ENCODE measurements around the gene SFMBT1.
A peak's percentile ranks its signal among the peaks of the same experiment; 100 is the strongest.

SFMBT1 gene

DNA sequence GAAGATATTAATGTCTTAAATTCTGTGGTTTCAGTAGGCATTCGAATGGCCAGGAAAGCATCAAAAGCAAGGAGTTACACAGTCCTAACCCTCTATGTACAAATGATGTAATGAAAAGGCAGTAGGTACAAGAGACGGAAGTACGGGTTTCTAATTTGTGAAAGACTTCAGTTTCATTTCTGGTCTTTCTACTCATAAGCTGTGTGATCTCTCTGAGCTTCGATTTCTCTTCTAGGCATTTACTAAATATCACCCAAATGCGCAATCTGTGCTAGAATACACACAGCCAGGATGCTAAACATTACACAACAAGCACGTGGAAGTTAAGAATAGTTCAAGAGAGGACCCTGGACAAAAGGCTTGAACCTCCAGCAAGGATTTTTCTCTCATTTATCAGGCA, 130.6 kb downstream of the SFMBT1 start:
- DNase-seq, result no peak

DNA sequence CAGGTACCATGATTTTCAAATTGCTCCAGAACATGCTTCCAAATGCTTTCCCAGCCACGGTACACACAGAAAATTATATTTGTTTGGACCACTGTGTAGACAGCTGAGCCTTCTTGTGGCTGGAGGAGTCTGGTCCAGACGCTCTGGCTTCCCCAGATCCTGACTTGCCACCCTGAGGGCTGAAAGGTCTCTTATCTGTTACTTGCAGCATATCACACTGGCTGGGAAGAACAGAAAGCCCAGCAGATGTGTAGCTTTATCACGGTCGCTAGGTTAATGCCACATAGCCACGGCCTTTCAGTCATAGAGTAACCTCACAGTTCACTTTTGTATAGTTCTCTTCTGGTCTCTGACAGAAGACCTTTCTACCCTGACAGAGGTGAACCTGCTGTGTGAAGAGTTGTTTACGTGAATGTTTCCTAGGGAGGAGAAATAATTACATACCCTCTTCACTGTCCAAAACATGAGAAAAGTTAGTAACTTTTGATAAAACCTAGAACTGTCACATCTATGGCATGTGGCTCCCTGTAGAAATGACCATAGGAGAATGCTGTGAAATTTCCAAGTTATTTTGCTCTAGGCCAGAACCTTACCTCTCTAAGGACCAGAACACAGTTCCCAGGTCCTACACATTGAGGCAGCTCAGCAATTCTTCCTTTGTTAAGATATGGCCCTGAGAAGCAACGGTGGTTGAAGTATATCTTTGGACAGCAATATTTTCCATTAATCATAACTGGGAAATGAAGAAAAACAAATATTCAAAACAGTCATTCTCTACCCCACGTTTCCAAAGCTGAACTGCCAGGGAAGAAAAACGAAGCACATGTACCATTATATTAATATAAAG, 132.8 kb downstream of the SFMBT1 start:
- no peak for DNase-seq

DNA sequence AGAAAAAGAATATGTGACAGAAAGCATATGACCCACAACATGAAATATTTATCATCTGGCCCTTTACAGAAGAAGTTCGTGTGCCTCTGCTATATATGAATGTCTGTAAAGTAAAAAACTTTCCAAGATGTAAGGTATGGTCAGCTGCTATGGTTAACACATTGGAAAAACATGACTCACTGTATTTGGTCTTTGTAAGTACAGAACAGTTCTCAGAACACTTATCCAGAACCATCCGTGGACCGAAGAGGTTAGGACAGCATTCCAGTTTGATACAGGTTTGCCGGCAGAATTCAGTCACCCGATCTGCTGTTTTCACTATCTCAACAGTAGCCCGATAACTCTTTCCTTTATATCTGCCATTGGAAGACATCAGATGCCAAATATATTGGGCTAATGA, 135.1 kb downstream of the SFMBT1 start:
- no peak for DNase-seq

DNA sequence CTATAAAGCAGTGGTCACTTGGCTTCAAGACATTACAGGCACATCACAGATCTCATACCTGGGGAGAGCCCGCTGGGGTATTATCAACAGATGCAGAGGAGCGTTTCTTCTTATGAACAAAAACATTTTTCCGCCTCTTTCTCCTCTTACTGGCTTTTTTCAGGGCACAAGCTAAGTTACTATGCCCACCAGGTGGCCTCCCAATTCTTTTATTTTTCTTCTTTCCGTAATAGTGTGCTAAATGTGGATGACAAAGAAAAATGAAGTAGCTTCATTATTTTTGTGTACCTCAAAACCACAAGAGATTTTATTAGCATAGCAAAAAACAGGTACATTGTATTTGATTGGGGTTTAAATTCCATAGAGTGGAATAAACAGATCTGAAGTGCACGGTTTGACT, 138.4 kb downstream of the SFMBT1 start:
- DNase-seq, result no peak

DNA sequence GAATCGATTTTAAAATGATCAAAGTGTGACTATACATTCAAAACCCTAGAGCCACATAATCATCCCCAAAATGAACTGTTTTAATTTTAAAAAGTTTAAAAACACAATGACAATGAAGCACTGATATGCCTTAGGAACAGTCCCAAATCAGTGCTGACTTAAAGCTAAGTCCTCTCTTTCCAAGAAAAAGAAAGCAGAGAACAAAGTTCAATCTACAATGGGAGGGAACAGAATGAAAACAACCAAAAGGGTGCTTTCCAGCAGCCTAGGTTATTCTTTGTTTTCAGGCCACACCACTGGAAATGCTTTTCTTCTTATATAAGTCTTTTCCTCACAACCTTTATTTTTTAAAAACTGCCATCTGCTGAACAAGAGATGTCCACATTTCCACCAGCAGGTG, 141.3 kb downstream of the SFMBT1 start:
- DNase-seq, result no peak

DNA sequence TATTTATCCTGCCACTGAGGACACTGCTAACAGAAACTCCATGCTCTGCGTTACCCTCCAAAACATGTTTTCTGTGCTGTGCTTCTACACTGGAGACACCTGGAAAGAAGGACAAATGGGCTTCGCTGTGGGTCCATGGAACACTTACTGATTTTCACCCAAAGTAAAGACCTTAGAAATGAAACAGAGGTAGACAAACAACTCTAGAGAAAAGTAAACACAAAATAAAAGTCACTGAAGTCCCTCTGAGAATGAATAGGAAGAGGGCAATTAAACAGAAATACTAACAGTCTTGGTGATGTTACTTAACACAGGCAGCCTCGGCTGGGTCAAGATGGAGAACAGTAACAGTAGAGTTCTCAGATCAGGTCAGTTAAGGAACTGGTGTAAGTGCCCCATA, 141.9 kb downstream of the SFMBT1 start:
- DNase-seq, result no peak

DNA sequence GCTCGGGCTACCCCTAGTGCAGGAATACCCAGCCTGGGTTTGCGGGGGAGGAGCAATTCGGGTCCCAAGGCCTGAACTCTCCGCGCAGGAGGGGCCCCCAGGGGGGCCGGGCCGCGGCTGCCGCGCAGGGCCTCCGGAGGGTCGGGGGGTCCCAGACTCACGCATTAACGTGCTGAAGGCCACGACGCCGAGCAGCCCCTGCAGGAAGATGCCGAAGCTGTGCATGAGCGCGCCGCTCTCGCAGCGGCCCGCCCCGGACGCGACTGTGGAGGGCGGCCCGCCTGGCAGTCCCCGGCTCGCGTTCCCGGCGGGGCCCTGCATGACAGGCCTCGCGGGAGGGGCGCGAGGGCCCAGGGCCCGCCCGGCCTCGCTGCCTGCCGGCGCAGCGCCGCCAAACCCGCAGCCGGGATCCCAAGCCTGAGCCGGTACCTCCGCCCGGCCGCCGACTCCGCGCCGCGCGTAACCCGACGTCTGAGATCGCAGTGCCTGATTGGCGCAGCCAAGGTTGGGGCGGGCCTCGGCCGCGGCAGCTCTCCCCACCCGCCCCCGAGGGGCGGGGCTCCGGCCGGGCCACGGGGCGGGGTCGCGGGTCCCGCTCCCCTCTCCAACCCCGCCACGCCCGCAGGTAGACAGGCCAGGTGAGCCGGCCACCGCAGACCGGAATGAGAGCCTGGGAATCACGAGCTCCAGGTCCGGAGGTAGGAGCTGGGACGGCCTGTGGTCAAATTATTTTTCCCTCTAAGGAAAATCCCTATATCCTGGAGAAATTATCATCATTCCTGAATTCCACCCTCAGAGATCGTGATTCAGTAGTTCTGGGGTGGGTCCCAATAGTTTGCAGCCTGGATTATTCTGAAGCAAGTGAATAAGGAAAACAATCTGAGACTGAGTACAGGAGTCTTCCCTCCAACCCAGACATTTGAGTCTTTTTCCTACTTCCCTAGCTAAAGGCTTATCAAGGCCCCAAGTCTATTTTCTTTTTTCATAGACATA, 148.4 kb downstream of the SFMBT1 start, which contains the start of gene STIMATE:
Gene STIMATE (minus strand): TSS at position 419 of the 993 bp plus-strand sequence. CDS start 98 bp downstream, at position 321.
- DNase-seq, result peak; percentile 90

DNA sequence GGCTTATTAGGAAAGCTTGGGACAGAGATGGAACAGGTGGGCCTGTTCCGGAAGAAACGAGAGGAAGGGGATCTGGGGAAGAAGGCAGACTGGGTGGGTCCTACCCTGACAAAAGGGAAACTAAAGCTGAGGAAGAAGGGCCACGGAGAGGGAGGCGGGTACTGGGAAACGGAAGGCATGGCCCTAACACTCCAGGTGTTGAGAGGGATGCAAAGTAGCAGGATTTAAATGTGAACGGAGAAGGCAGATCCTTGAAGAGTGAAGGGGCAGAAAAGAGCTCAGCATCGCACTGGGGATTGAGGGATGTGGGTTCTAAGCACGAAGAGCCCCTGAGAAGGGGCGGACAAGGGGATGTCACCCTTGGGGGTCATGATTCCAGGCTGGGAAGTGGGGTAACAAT, 149.3 kb downstream of the SFMBT1 start:
- DNase-seq, result no peak

DNA sequence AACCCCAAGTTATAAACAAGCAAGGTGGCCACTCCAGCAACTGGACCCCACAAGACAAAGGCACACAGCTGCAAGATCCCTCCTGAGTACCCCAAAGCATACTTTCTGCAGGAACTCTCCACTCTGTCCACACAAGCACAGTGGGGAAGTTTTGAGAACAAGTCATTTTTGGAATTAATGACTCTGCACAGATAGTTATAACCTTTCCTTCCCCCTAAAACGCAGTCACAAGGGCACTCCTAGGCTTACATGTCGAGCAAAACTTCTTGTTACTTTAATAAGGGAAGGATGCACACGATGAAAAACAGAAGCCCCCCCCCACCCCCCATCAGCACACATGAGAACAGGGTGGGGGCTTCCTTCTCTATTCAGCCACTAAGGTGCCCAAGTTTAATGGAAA, 149.7 kb downstream of the SFMBT1 start:
- no peak for DNase-seq

DNA sequence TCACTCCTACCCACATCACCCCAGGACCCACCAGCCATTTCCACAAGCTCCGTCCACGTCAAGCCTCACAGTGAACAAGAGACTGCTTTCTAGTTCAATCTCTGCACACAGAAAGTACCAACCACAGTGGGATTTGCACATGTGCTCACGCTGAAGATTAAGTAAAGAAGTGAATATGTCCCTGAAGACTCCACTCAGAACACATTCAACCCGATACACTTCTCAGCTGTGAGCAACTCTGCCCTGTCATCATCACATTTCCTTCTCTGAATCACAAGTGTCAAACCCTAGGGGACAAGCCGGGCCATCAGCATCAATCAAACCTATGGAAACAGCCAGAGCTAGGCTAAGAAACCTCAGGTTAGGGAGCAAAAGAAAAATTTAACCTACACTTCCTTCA, 150.5 kb downstream of the SFMBT1 start:
- DNase-seq, result no peak

DNA sequence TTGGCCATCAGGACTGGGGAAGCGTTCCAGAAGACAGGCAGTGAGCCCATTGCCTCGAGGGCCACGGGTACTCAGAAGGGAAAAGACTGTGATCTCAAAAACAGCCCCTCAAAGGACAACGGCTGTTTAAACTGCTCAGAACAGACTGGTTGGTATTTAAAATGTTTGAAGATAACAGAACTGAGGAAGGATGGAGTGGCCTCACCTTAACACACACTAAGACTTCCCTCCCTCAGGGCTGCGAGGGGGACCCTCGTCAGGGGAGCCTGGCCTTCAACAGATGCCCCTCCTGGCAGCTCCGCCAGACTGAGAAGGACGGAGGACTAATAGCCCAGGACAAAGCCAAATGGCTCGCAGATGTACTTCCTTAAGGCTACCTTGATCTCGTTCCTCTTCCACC, 151.1 kb downstream of the SFMBT1 start:
- no peak for DNase-seq

DNA sequence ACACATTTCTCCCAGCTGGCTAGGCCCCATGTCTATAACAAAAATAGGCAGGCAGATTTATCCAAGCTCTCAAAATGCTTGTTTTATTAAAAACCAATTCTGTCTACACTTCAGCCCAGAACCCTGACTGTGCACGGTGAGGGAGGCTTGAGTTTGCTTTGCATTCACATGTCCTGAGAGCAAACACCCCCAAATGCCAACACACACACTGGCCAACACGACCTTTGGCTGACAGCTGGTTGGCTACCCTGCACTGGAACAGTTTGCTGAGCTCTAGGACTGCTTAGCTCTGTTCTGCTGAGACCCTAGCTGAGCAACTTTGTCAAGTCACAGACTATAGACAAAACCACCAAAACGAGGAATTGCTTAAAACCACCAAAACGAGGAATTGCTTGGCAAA, 152.2 kb downstream of the SFMBT1 start:
- DNase-seq, result no peak

DNA sequence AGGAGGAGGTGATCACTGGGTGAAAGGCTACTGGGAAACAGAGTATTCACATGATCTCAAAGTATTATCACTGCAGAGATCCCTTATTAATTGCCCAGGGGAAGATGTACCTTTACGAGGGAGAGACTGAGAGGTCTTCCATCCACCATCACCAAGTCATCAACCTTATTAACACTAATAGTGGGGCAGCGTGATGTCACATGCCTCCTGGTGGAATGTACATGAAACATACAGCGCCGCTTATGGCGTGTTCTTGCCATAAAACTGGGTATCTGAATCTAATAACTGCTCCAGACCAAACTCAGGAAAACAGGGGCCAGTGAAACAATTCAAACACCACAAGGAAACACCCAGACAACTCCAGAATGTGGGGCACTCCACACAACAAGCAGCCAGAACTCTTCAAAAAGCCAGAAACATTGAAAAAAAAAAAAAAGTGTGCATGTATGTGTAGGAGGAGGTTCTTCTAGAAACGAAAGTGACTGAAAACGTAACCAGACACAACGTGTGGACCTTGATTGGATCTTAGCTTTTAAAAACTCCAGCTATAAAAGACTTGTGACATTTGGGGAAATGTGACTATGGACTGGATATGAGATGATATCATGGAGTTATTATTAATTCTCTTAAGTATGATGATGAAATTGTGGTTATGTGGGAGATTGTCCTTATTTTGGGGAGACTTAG, 153.1 kb downstream of the SFMBT1 start:
- DNase-seq, result peak; percentile 39

DNA sequence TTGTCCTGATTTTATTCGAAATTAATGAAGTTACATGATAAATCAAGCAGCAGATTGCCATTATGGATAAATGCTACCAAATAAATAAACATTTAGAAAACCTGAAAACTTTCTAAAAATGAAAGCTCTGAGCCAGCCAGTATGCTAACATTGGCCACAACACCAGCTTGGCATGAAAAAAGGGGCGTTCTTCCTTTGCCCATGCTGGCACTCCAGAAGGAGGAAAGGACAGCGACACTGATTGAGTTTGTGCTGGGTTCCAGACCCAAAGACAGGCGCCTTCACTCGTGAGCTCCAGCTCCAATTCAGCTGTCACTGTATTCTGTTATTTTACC, 153.6 kb downstream of the SFMBT1 start:
- DNase-seq, result no peak

DNA sequence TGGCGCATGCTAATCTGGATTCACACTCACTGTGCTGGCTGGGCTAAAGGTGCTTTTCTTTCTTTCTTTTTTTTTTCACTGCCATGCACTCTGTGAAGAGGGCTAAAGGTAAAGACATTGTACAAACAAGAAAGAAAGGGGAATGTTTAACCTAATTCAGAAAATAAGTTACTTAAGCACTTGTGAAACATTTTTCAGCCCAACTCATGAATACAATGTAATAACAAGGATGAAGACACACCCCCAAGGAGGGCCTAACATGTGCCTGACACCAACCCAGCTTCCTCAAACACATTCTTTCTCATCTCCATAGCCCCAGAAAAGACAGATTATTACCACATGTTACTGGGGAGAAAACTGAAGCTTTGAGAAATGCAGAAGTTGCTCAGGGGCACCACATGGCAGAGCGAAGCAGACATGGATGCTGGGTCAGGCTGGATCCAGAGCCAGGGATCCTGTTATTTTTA, 154.2 kb downstream of the SFMBT1 start:
- DNase-seq, result no peak

DNA sequence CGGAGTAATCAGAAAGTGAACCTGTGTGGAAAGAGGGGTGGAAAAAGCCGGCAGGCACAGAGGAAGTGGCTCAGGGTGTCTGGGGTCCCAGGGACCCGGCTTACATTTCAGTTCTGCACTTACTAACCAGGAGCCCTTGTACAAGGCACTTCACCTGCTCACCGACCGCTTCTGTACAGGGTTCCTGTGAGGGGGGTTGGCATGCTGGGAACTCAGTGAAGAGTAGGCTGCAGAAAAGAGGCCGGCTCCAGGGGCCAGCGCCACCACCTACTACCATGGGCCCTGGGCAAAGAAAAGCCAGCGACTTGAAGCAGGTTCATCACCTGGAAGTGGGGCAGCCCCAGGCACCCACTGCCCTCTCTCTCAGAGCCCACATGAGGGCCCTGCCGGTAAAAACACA, 154.7 kb downstream of the SFMBT1 start:
- peak; percentile 59 for DNase-seq

DNA sequence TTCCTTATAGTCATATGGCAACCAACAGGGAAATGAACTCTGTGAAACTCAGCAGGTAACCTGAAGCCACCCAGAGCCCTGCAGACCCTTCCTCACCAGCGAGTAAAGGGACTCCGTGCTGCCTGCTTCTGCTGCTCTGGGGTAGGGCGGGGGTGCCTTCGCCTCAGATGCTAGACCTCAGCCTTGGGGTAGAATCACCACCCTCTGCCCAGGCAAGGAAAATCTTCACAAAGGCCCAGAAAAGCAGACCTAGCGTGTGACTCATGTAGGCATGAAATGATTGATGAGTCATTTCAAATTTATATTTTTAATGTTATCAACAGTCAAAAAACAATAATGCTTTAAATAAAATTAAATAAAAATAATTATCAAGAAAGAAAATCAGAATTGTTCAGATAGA, 155.1 kb downstream of the SFMBT1 start:
- peak; percentile 45 for DNase-seq

DNA sequence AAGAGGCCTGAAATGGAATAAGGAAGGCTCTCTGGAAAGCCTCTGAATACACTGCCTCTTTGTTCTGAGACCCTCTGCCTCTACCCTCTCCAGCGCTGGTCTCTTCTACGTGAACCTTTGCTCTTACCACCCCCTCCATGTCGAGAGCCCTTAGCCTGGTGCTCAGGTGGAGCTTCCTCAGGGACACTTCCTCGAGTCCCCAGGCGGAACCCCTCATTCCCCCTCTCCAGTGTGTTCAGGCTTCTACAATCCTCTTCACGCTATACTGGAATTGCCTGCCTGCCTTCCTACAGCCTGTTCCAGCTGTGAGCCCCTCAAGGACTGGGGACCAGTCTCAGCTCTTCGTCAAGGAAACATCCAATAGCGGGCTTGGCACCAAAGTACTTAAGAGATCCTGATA, 156.0 kb downstream of the SFMBT1 start:
- no peak for DNase-seq

DNA sequence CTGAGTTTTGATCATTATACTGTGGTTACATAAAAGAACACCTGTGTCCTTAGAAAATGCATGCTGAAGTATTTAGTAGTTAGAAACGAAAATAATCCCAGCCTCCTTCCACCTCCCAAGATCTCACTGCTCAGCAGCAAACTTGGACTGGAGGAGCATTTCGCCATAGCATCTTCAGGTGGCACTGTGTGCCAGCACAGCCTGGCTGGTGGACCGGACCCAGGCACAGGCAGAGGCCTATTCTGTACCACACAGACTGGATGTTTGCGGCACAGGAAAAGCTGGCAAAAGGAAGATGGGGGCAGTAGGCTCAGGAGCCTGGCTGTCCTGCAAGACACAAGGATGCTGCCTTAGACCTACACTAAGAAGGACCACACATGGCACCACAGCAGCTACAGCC, 158.7 kb downstream of the SFMBT1 start:
- no peak for DNase-seq

DNA sequence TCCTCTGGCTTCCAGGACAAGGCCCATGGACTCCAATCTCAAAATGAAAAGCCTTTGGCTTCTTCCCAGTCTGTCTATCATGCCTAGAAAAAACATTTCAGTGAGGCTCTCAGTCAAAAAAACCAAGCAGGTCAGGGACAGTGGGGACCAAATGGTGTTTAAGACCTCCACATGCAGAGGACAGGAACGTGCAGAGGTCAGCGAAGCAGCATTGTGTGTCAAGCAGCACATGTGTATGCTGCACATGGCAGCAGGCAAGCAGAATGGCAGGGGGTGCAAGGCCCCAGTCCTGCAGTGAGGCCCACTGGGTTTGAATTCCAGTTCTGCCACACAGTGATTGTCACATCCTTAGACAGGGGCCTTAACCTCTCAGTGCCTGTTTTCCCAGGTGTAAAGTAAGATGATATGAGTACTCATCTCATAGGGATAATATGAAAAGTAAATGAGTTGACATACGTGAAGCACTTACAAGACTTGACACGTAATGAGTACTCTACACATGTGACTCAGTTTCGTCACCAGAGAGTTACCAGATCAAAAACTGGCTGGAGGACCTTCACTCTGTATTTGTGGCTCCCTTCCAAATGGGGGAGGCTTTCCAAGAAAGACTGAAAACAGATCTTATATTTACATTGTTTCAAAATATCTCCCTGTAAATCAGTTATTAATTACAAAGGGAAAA, 159.7 kb downstream of the SFMBT1 start:
- DNase-seq, result no peak

DNA sequence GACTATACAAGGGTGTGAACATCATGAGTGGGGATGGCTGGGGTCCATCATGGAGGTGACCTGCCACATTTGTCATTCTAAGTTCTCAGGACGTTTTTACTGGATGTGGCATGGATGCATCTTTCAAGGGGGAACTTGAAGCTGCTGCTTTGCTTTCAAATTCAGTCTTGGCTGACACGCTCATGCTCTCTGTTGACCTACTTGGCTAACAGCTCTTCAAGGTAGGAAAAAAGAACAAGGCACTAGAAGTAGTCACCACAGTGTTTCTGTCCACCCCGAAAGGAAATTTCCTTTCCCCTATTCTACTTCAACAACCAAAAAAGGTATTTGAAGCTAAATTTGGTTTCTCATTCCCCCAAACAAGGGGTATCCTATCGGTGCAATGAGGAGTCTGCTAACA, 163.5 kb downstream of the SFMBT1 start:
- DNase-seq, result no peak

DNA sequence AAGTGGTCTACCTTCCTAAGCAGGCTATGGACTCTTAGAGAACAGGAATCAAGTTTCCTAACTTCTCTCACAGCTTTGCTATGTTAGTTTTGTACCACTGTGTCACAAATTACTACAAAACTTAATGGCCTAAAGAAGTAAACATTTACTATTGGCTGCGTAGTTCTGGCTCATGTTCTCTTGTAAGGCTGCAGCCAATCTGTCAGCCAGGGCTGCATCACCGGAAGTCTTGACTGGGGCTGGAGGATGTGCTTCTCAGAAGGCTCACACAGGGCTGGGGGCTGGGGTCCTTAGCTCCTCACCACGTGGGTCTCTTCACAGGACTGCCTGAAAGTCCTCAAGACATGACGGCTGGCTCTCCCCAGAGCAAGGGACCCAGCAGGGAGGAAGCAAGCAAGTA, 164.0 kb downstream of the SFMBT1 start:
- no peak for DNase-seq

DNA sequence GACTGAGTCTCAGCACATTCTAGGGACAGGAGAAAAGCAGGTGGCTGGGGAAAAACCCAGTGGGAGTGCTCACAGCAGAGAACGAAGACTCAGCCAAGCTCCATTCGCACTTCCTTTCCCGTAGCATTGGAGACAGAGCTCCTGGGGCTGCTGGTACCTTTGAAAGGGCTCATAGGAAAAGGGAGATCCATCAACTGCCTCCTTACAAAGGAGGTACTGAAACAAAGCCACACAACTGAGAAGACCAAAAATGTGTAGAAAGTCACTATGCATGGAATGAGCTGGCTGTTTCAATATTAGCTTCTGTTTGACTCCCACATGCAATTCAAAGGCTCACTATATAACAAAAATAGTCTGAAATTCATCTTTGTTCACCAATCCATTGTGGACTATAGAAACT, 165.4 kb downstream of the SFMBT1 start:
- no peak for DNase-seq
